GM12874 (cell line): ENCODE results near the gene ELFN2.

Experiments used
- CTCF ChIP-seq: IDR thresholded peaks from 2 replicates; pipeline ENCODE4 v1.5.1; 2011; ENCODE audit warnings: low read depth, mild to moderate bottlenecking, control low read depth, low read length, moderate library complexity; ENCODE audit not compliant: insufficient read depth

ELFN2 gene

GRCh38 chr22:37349043-37349814 is 78.0 kb downstream of the ELFN2 start:
- TF ChIP-seq CTCF: no peak

GRCh38 chr22:37346505-37346895 is 80.8 kb downstream of the ELFN2 start:
- no peak for TF ChIP-seq CTCF

GRCh38 chr22:37345863-37346504 is 81.3 kb downstream of the ELFN2 start:
- TF ChIP-seq CTCF: no peak

GRCh38 chr22:37344735-37345449 is 82.4 kb downstream of the ELFN2 start:
- no peak for TF ChIP-seq CTCF

- TF ChIP-seq CTCF: no peak
Observed at GRCh38 chr22:37343863-37344734, 83.2 kb downstream of the ELFN2 start.

GRCh38 chr22:37343348-37343747 is 83.9 kb downstream of the ELFN2 start:
- no peak for TF ChIP-seq CTCF

GRCh38 chr22:37342065-37342464 is 85.2 kb downstream of the ELFN2 start:
- TF ChIP-seq CTCF: no peak
